Sigmoid colon (tissue), 4 donors: ENCODE measurements around the gene GDF10.

Source experiments
- CTCF ChIP-seq, 4 experiments: fragments of 450-650 bp in 3 of 4; fragments of 200-600 bp in 1 of 4; IDR thresholded peaks; one replicate each; pipeline ENCODE4 v1.5.1; 2016 to 2019; ENCODE audit warnings: antibody characterized with exemption in 4 of 4, mild to moderate bottlenecking in 3 of 4, moderate library complexity in 2 of 4
- EP300 ChIP-seq, 4 donors: sonication (generic); formaldehyde crosslinking; IDR thresholded peaks; one replicate each; pipeline ENCODE4 v1.6.1; 2017; ENCODE audit warnings: antibody characterized with exemption in 4 of 4
- POLR2A ChIP-seq, 2 donors: fragments of 450-650 bp; IDR thresholded peaks; one replicate each; pipeline ENCODE4 v1.6.1; 2016; ENCODE audit warnings: antibody characterized with exemption in 2 of 2, mild to moderate bottlenecking in 2 of 2, moderate library complexity in 2 of 2
- POLR2AphosphoS5 ChIP-seq, 4 donors: sonication (generic); formaldehyde crosslinking; IDR thresholded peaks; one replicate each; pipeline ENCODE4 v1.6.1; 2017; ENCODE audit warnings: antibody characterized with exemption in 4 of 4

GRCh38 chr10:47303866-47304265 is 3.9 kb downstream of the GDF10 start:
- TF ChIP-seq CTCF (IDR thresholded peaks at IDR 0.05) (no peak), EP300 (IDR thresholded peaks at IDR 0.05) (no peak), POLR2AphosphoS5 (IDR thresholded peaks at IDR 0.05) (no peak), POLR2A (IDR thresholded peaks at IDR 0.05) (no peak)
